GM18907 (cell line): ENCODE data around the gene KCNJ12.
"Not testable (repeated sequence)": the region's sequence is repeated elsewhere in the genome, so short reads cannot be mapped to it uniquely, and the experiment has no call there.

Experiments used
- ATAC-seq: cut with Tn5 transposase; IDR thresholded peaks from one replicate; pipeline ENCODE4 v1.9.1; 2021; ENCODE audit warnings: mild to moderate bottlenecking, moderate library complexity; ENCODE audit not compliant: unreplicated experiment

The KCNJ12 gene

GRCh38 chr17:21376081-21376758, at the start of gene KCNJ12:
Gene KCNJ12 (plus strand): TSS chr17:21376357. CDS start chr17:21415343, 38,986 bp downstream.
- no peak for ATAC-seq

- ATAC-seq, result peak; percentile 60
Observed at GRCh38 chr17:21327921-21328320, 48.2 kb upstream of the KCNJ12 start.

- not testable (repeated sequence) for ATAC-seq
Observed at GRCh38 chr17:21328778-21329177, 47.4 kb upstream of the KCNJ12 start.

- ATAC-seq, result no peak
Observed at GRCh38 chr17:21330436-21331160, 45.6 kb upstream of the KCNJ12 start.

- not testable (repeated sequence) for ATAC-seq
Observed at GRCh38 chr17:21336541-21337294, 39.4 kb upstream of the KCNJ12 start.

- ATAC-seq, result not testable (repeated sequence)
Observed at GRCh38 chr17:21337981-21338625, 38.1 kb upstream of the KCNJ12 start.

GRCh38 chr17:21339011-21339410, 37.1 kb upstream of the KCNJ12 start:
- no peak for ATAC-seq

GRCh38 chr17:21339571-21339970, 36.6 kb upstream of the KCNJ12 start:
- not testable (repeated sequence) for ATAC-seq

- ATAC-seq, result not testable (repeated sequence)
Observed at GRCh38 chr17:21340407-21340806, 35.8 kb upstream of the KCNJ12 start.

GRCh38 chr17:21341279-21341678, 34.9 kb upstream of the KCNJ12 start:
- ATAC-seq, result not testable (repeated sequence)

- not testable (repeated sequence) for ATAC-seq
Observed at GRCh38 chr17:21341925-21342540, 34.1 kb upstream of the KCNJ12 start.

- not testable (repeated sequence) for ATAC-seq
Observed at GRCh38 chr17:21343061-21343949, 32.9 kb upstream of the KCNJ12 start.

GRCh38 chr17:21344801-21345200, 31.4 kb upstream of the KCNJ12 start:
- ATAC-seq, result not testable (repeated sequence)

GRCh38 chr17:21345236-21345635, 30.9 kb upstream of the KCNJ12 start:
- ATAC-seq, result no peak

- not testable (repeated sequence) for ATAC-seq
Observed at GRCh38 chr17:21346107-21346506, 30.1 kb upstream of the KCNJ12 start.

- ATAC-seq, result not testable (repeated sequence)
Observed at GRCh38 chr17:21346651-21347250, 29.4 kb upstream of the KCNJ12 start.

- ATAC-seq, result not testable (repeated sequence)
Observed at GRCh38 chr17:21347660-21348059, 28.5 kb upstream of the KCNJ12 start.

- ATAC-seq, result peak; percentile 64
Observed at GRCh38 chr17:21348081-21348925, 27.9 kb upstream of the KCNJ12 start.
